Astrocyte (in vitro differentiated cells and primary cell): ENCODE measurements around the gene EXOC1L. TPM values are rescaled to one million over a fixed set of nuclear protein-coding genes. Genes with fewer than 3 reads are reported as not detected.
A peak's percentile ranks its signal among the peaks of the same experiment; 100 is the strongest.

Source experiments
- DNase-seq: peaks from one replicate; pipeline ENCODE4 v3.0.0-alpha.2; 2010; ENCODE audit warnings: low read depth
- FAIRE-seq: peaks from 2 replicates; lab custom pipeline; 2011; peaks lifted over from hg19 to GRCh38; lab: Jason Lieb, UNC
- H2AFZ ChIP-seq: 2 replicates; pipeline ENCODE4 v1.6.0; 2012; ENCODE audit warnings: low read depth, low read length, inconsistent platforms
- H3K27ac ChIP-seq: 2 replicates; pipeline ENCODE4 v1.5.1; 2011; ENCODE audit warnings: low read depth, low read length, inconsistent platforms
- H3K27me3 ChIP-seq: 2 replicates; pipeline ENCODE4 v1.6.0; 2011; ENCODE audit warnings: low read length, inconsistent platforms; ENCODE audit not compliant: insufficient read depth
- H3K36me3 ChIP-seq: 2 replicates; pipeline ENCODE4 v1.5.1; 2011; ENCODE audit warnings: low read length, inconsistent platforms; ENCODE audit not compliant: insufficient read depth
- H3K4me1 ChIP-seq: 2 replicates; pipeline ENCODE4 v1.5.1; 2011; ENCODE audit warnings: low read length, inconsistent platforms; ENCODE audit not compliant: insufficient read depth
- H3K4me2 ChIP-seq: 2 replicates; pipeline ENCODE4 v1.6.0; 2012; ENCODE audit warnings: low read length, inconsistent platforms
- H3K4me3 ChIP-seq: 2 replicates; pipeline ENCODE4 v1.5.1; 2011; ENCODE audit warnings: low read depth, mild to moderate bottlenecking, low read length, inconsistent platforms; ENCODE audit not compliant: insufficient read depth
- H3K79me2 ChIP-seq: 2 replicates; pipeline ENCODE4 v1.6.0; 2012; ENCODE audit warnings: mild to moderate bottlenecking, low read length, inconsistent platforms; ENCODE audit not compliant: insufficient read depth
- H3K9ac ChIP-seq: 2 replicates; pipeline ENCODE4 v1.6.0; 2012; ENCODE audit warnings: mild to moderate bottlenecking, low read length, inconsistent platforms
- H3K9me3 ChIP-seq: 2 replicates; pipeline ENCODE4 v1.5.1; 2012; ENCODE audit warnings: low read depth, mild to moderate bottlenecking, low read length, inconsistent platforms; ENCODE audit not compliant: insufficient read depth
- H4K20me1 ChIP-seq: 2 replicates; pipeline ENCODE4 v1.6.0; 2012; ENCODE audit warnings: low read length, inconsistent platforms; ENCODE audit not compliant: insufficient read depth
- H3K27ac Mint-ChIP-seq: one replicate; pipeline ENCODE4 v1.8.0; 2021; ENCODE audit warnings: mild to moderate bottlenecking, mixed read lengths; ENCODE audit not compliant: unreplicated experiment
- H3K27me3 Mint-ChIP-seq: one replicate; pipeline ENCODE4 v1.8.0; 2021; ENCODE audit warnings: low read depth, mixed read lengths; ENCODE audit not compliant: unreplicated experiment
- H3K36me3 Mint-ChIP-seq: one replicate; pipeline ENCODE4 v1.8.0; 2021; ENCODE audit warnings: low read depth, mixed read lengths; ENCODE audit not compliant: unreplicated experiment
- H3K4me1 Mint-ChIP-seq: one replicate; pipeline ENCODE4 v1.8.0; 2021; ENCODE audit warnings: low read depth, mixed read lengths; ENCODE audit not compliant: unreplicated experiment
- H3K4me3 Mint-ChIP-seq: one replicate; pipeline ENCODE4 v1.8.0; 2021; ENCODE audit warnings: mild to moderate bottlenecking, moderate library complexity, mixed read lengths; ENCODE audit not compliant: unreplicated experiment
- H3K9me3 Mint-ChIP-seq: one replicate; pipeline ENCODE4 v1.8.0; 2021; ENCODE audit warnings: mild to moderate bottlenecking, mixed read lengths; ENCODE audit not compliant: unreplicated experiment
- EZH2 ChIP-seq: IDR thresholded peaks from 2 replicates; pipeline ENCODE4 v1.6.1; 2012; ENCODE audit warnings: mild to moderate bottlenecking, low read length, inconsistent platforms; ENCODE audit not compliant: insufficient read depth
- total RNA-seq: library from RNA; stranded (reverse); gene quantifications from 2 replicates; pipeline ENCODE4 v1.2.1, GENCODE V29; 2021
- TF ChIP-seq, protein P1 (sequence below): IDR thresholded peaks from 2 replicates; pipeline ENCODE4 v1.5.1; 2011; ENCODE audit warnings: low read depth, mild to moderate bottlenecking, inconsistent platforms, low read length, moderate library complexity; ENCODE audit not compliant: insufficient read depth

The EXOC1L gene
- total RNA-seq, 1 donor from 2014 or later: not detected

DNA sequence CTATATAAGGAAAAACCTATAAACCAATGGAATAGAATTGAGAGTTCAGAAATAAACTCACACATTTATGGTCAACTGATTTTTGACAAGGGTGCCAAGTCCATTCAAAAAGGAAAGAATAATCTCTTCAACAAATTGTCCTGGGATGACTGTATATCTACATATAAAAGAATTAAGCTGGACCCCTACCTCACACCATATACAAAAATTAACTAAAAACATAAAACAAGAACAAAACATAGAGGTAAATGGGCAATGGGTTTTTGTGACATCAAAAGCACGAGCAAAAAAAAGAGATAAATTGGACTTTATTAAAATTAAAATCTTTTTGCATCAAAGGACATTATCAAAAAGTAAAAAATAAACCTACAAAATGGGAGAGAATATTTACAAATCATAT lies 18.3 kb downstream of the EXOC1L start:
- Mint-ChIP-seq H3K9me3 (peaks cover 8% of the 10 kb centered on the region), H3K27me3 (no peaks in the 10 kb centered on the region), H3K36me3 (no peaks in the 10 kb centered on the region), H3K4me1 (no peaks in the 10 kb centered on the region), H3K4me3 (no peak overlapping the region), H3K27ac (no peak overlapping the region)
- H3K4me2 ChIP-seq: no peak overlapping the region
- no peaks in the 10 kb centered on the region for H3K4me1 ChIP-seq
- no peak for DNase-seq
- TF ChIP-seq EZH2: no peak
- TF ChIP-seq, protein P1, sequence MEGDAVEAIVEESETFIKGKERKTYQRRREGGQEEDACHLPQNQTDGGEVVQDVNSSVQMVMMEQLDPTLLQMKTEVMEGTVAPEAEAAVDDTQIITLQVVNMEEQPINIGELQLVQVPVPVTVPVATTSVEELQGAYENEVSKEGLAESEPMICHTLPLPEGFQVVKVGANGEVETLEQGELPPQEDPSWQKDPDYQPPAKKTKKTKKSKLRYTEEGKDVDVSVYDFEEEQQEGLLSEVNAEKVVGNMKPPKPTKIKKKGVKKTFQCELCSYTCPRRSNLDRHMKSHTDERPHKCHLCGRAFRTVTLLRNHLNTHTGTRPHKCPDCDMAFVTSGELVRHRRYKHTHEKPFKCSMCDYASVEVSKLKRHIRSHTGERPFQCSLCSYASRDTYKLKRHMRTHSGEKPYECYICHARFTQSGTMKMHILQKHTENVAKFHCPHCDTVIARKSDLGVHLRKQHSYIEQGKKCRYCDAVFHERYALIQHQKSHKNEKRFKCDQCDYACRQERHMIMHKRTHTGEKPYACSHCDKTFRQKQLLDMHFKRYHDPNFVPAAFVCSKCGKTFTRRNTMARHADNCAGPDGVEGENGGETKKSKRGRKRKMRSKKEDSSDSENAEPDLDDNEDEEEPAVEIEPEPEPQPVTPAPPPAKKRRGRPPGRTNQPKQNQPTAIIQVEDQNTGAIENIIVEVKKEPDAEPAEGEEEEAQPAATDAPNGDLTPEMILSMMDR: no peak
- no peak overlapping the region for H2AFZ ChIP-seq
- no peak overlapping the region for H3K9ac ChIP-seq
- H3K4me3 ChIP-seq: no peak overlapping the region
- H3K27me3 ChIP-seq: no peaks in the 10 kb centered on the region
- H3K79me2 ChIP-seq: no peaks in the 10 kb centered on the region
- no peaks in the 10 kb centered on the region for H3K36me3 ChIP-seq
- H3K27ac ChIP-seq: no peak overlapping the region
- no peaks in the 10 kb centered on the region for H3K9me3 ChIP-seq
- no peaks in the 10 kb centered on the region for H4K20me1 ChIP-seq
- no peak for FAIRE-seq

DNA sequence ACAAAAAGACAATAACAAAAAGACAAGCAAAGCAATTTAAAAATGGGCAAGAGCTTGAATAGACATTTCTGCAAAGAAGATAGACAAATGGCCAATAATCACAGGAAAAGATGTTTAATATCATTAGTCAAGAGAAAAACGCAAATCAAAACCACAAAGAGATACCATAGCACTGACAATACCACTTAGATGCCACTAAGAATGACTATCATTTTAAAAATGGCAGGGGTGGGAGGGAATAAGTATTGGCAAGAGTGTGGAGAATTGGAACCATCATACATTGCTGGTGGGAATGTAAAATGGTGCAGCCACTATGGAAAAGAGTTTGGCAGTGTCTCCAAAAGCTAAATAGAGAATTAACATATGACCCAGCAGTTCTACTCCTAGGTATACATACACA lies 18.8 kb downstream of the EXOC1L start:
- Histone ChIP-seq H3K27ac (no peak overlapping the region), H3K36me3 (no peaks in the 10 kb centered on the region), H3K4me3 (no peak overlapping the region), H4K20me1 (no peaks in the 10 kb centered on the region), H3K4me2 (no peak overlapping the region), H3K9ac (no peak overlapping the region), H3K9me3 (no peaks in the 10 kb centered on the region), H3K79me2 (no peaks in the 10 kb centered on the region), H3K27me3 (no peaks in the 10 kb centered on the region), H2AFZ (no peak overlapping the region), H3K4me1 (no peaks in the 10 kb centered on the region)
- Mint-ChIP-seq H3K4me1 (no peaks in the 10 kb centered on the region), H3K27me3 (no peaks in the 10 kb centered on the region), H3K9me3 (peaks cover 8% of the 10 kb centered on the region), H3K36me3 (no peaks in the 10 kb centered on the region), H3K4me3 (no peak overlapping the region), H3K27ac (no peak overlapping the region)
- DNase-seq (peak; percentile 38), FAIRE-seq (no peak)
- TF ChIP-seq, protein P1: no peak
- TF ChIP-seq EZH2: no peak

DNA sequence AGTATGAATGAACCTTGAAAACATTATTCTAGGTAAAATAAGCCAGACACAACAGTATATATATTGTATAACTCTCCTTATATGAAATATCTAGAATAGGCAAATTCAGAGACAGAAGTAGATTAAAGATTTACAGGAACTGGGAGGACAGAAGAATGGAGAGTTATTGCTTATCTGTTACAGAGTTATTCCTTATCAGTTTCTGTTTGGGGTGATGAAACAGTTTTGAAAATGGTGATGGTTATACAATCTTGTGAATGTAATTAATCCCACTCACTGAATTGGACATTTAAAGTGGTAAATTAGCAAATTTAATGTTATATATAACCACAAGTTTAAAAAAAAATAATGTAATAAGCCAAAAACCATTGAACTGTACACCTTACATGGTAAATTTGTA lies 19.4 kb downstream of the EXOC1L start:
- peaks cover 8% of the 10 kb centered on the region for H3K9me3 Mint-ChIP-seq
- no peak overlapping the region for H3K27ac Mint-ChIP-seq

More for the DNA sequence above, 19.4 kb downstream of the EXOC1L start:
- H3K27me3 Mint-ChIP-seq: no peaks in the 10 kb centered on the region
- no peak for DNase-seq
- no peak overlapping the region for H3K27ac ChIP-seq
- no peaks in the 10 kb centered on the region for H3K27me3 ChIP-seq
- no peak for TF ChIP-seq EZH2
- TF ChIP-seq, protein P1: no peak
- no peaks in the 10 kb centered on the region for H4K20me1 ChIP-seq
- no peak overlapping the region for H3K9ac ChIP-seq
- FAIRE-seq: no peak
- H3K36me3 ChIP-seq: no peaks in the 10 kb centered on the region
- no peaks in the 10 kb centered on the region for H3K4me1 Mint-ChIP-seq
- no peak overlapping the region for H3K4me2 ChIP-seq
- H3K9me3 ChIP-seq: no peaks in the 10 kb centered on the region
- H2AFZ ChIP-seq: no peak overlapping the region
- H3K36me3 Mint-ChIP-seq: no peaks in the 10 kb centered on the region
- H3K4me3 ChIP-seq: no peak overlapping the region
- H3K79me2 ChIP-seq: no peaks in the 10 kb centered on the region
- H3K4me1 ChIP-seq: no peaks in the 10 kb centered on the region
- no peak overlapping the region for H3K4me3 Mint-ChIP-seq
